ENCODE measurements around the gene NT5DC3.

Gene NT5DC3

GRCh38 chr12:103855036-103855712 is 14.1 kb upstream of the NT5DC3 start:
- intact Hi-C loops (cut with DNase I; ENCODE audit: low total_unique reads) = no loop called here

GRCh38 chr12:103854372-103854973 is 13.4 kb upstream of the NT5DC3 start:
- Histone ChIP-seq H3K36me3 (no peaks in the 10 kb centered on the region), H3K27ac (no peak overlapping the region), H3K27me3 (no peaks in the 10 kb centered on the region), H3K9me3 (no peaks in the 10 kb centered on the region), H3K4me1 (peaks cover 0 to 51% (median 30%) of the 10 kb centered on the region in 4 donors), H3K4me3 (no peak overlapping the region)
- no peak for DNase-seq
- intact Hi-C loops (cut with DNase I; ENCODE audit: low total_unique reads) = no loop called here
- TF ChIP-seq CTCF (IDR thresholded peaks at IDR 0.05) = no peak

More at GRCh38 chr12:103855036-103855712, 14.1 kb upstream of the NT5DC3 start:
- no peak for TF ChIP-seq CTCF (IDR thresholded peaks at IDR 0.05)
- no peak for DNase-seq
- Histone ChIP-seq H3K27ac (peak overlapping the region; percentile 3 to 5), H3K4me3 (no peak overlapping the region), H3K27me3 (no peaks in the 10 kb centered on the region), H3K9me3 (no peaks in the 10 kb centered on the region), H3K36me3 (no peaks in the 10 kb centered on the region), H3K4me1 (peaks cover 0 to 51% (median 33%) of the 10 kb centered on the region in 4 donors)

GRCh38 chr12:103852498-103852997 is 11.5 kb upstream of the NT5DC3 start:
- TF ChIP-seq CTCF (IDR thresholded peaks at IDR 0.05) = no peak
- Histone ChIP-seq H3K27me3 (no peaks in the 10 kb centered on the region), H3K9me3 (no peaks in the 10 kb centered on the region), H3K4me3 (no peak overlapping the region), H3K4me1 (peaks cover 0 to 58% (median 34%) of the 10 kb centered on the region in 4 donors), H3K36me3 (no peaks in the 10 kb centered on the region), H3K27ac (peak overlapping the region; percentile 68 to 69)
- no peak for DNase-seq
- intact Hi-C loops (cut with DNase I; ENCODE audit: low total_unique reads) = no loop called here

GRCh38 chr12:103851127-103851526 is 10.1 kb upstream of the NT5DC3 start:
- H3K4me1 ChIP-seq = peaks cover 0 to 72% (median 38%) of the 10 kb centered on the region in 4 donors
- intact Hi-C loops (cut with DNase I; ENCODE audit: low total_unique reads) = no loop called here
- no peak for DNase-seq

GRCh38 chr12:103850429-103850828 is 9.4 kb upstream of the NT5DC3 start:
- Histone ChIP-seq H3K36me3 (no peaks in the 10 kb centered on the region), H3K9me3 (no peaks in the 10 kb centered on the region), H3K4me1 (peaks cover 0 to 72% (median 38%) of the 10 kb centered on the region in 4 donors), H3K27ac (peak overlapping the region; percentile 68 to 69), H3K4me3 (no peak overlapping the region), H3K27me3 (no peaks in the 10 kb centered on the region)
- no peak for TF ChIP-seq CTCF (IDR thresholded peaks at IDR 0.05)
- intact Hi-C loops (cut with DNase I; ENCODE audit: low total_unique reads) = no loop called here
- no peak for DNase-seq

More at GRCh38 chr12:103851127-103851526, 10.1 kb upstream of the NT5DC3 start:
- Histone ChIP-seq H3K27me3 (no peaks in the 10 kb centered on the region), H3K27ac (peak overlapping the region; percentile 68 to 69), H3K36me3 (no peaks in the 10 kb centered on the region), H3K4me3 (no peak overlapping the region), H3K9me3 (no peaks in the 10 kb centered on the region)
- TF ChIP-seq CTCF (IDR thresholded peaks at IDR 0.05) = no peak
